HG02852 (cell line): ENCODE measurements around the gene NPIPB8.
"Not testable (repeated sequence)": the region's sequence is repeated elsewhere in the genome, so short reads cannot be mapped to it uniquely, and the experiment has no call there.

Source experiments
- ATAC-seq: cut with Tn5 transposase; IDR thresholded peaks from one replicate; pipeline ENCODE4 v1.9.1; 2021; ENCODE audit warnings: mild to moderate bottlenecking, moderate library complexity; ENCODE audit not compliant: unreplicated experiment

Gene NPIPB8

DNA sequence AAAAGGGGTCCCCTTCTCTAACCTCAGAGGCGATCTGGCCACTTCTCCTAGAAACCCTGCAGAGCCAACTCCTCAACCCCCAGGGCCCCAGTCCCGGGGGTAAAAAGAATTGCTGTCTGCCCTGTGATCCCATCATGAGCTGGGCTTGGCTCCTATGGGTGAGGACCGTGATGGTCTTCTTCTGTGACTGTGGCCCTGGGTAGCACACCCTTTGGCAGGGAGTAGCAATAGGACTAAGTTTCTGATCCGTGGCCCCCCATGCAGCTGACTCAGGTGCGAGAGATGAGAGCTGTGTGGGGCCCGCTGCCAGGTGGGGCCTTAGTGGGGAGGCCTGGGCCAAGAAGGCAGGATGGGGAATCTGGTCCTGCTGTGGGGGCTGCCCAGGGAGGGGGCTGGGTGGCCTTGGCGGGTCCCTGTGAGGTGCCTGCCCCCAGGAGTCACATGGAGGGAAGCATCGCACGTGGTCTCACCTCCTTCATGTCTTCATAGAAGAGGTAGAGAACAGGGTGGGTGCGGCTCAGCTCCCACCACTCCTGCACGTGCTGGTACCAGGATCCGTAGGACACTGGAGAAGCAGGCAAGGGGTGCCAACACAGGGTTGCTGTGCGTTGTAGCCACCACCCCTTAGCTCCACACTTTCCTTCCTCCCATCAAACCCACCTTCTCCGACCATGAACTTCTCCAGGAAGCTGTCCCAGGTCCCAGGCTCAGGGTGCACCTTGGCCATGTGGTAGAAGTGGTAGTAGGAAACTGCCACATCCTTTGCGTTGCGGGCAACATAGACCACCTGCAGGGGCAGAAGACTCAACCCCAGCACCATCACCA lies 31.4 kb upstream of the NPIPB8 start:
- ATAC-seq, result no peak

GRCh38 chr16:28607116-28607623 lies 30.7 kb upstream of the NPIPB8 start:
- no peak for ATAC-seq

- not testable (repeated sequence) for ATAC-seq
Measured at GRCh38 chr16:28607681-28608495, 30.0 kb upstream of the NPIPB8 start.

DNA sequence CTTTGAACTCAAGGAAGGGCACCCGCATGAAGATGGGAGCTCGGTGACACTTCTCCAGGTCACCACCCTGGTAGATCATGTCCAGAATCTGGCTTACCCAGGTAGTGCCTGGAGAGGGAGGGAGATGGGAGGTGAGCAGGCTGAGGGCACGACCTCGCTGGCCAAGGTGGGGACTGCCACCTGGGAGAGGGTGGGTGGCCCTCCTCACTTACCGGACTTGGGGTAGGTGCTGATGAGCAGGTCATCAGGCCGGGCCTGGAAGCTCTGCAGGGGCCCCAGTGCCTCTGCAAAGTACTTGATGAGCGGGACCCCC lies 29.4 kb upstream of the NPIPB8 start:
- ATAC-seq, result not testable (repeated sequence)

DNA sequence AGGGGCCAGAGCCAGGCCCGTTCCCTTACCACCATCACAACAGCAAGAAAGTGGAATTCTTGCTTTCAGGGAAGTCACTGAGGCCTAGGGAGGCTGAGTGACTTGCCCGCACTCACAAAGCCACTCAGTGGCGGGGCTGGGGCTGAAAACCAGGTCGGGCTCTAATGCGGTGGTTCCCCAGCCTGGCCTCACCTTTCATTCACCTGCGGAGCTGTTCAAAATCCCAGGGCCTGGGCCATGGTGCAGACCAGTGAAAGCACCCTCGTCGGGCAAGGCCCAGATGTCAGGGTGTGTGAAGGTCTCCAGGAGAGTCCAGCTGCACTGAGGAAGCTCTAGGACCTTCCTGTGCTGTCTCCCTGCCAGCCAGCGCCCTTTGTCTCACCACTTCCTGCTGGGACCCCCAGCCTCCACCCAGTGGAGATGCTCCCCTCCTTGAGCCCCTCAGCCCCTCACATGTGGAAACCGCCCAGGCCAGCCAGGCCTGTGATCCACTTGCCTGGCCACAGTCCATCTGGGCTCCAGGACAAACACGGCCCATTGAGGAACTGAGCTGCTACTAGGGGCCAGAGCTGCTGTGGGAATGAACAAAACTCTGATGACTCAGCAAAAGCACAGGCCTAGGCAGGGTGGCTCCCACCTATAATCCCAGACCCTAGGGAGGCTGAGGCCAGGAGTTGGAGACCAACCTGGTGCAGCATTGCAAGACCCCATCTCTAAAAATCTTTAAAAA lies 28.8 kb upstream of the NPIPB8 start:
- ATAC-seq, result not testable (repeated sequence)

DNA sequence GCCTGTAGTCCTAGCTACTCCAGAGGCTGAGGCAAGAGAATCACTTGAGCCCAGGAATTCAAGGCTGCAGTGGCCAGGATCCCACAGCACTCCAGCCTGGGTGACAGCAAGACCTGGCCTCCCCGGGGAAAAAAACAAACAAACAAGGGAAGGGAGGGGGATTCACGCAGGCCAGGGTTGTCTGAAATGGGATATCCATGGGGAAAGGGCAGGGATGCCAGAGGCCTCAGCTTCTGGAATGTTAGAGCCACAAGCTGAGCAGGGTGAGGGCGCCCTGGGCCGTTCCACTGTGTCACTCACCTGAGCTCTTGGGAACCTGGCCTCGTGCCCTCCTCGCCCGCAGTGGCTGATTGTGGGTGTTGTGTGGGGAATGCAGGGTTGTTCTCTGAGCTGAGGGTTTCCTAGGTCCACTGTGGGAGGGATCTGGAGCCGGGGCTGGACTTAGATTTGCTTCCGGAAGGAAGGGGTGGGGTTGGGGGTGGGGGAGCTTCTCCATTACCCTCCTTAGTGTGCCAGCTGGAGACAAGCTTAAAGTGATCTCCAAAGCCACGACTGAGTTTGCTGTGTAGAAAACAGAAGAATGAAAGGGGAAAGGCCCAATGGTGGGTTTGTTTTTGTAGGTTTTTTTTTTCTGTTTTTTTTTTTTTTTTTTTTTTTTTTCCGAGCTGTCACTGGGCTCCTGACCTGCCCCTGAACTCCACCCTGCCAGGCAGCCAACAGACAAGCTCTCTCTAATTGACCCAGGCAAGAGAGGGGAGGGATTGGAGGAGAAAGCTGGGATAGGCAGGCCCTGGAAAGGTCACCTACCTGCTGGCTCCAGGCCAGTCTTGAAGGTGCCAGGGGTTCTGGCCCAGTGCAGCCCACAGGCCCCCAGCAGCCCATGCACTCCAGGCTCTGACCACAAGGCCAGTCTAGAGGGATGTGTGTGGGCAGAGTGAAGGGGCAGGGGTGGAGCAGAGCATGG lies 28.0 kb upstream of the NPIPB8 start, which contains the start of gene SULT1A1:
TSS of gene SULT1A1 (minus strand) at position 414 of the 964 bp plus-strand sequence. CDS start 1,189 bp downstream, outside the sequence.
- no peak for ATAC-seq

- no peak for ATAC-seq
Measured at GRCh38 chr16:28610595-28611191, 27.2 kb upstream of the NPIPB8 start.

DNA sequence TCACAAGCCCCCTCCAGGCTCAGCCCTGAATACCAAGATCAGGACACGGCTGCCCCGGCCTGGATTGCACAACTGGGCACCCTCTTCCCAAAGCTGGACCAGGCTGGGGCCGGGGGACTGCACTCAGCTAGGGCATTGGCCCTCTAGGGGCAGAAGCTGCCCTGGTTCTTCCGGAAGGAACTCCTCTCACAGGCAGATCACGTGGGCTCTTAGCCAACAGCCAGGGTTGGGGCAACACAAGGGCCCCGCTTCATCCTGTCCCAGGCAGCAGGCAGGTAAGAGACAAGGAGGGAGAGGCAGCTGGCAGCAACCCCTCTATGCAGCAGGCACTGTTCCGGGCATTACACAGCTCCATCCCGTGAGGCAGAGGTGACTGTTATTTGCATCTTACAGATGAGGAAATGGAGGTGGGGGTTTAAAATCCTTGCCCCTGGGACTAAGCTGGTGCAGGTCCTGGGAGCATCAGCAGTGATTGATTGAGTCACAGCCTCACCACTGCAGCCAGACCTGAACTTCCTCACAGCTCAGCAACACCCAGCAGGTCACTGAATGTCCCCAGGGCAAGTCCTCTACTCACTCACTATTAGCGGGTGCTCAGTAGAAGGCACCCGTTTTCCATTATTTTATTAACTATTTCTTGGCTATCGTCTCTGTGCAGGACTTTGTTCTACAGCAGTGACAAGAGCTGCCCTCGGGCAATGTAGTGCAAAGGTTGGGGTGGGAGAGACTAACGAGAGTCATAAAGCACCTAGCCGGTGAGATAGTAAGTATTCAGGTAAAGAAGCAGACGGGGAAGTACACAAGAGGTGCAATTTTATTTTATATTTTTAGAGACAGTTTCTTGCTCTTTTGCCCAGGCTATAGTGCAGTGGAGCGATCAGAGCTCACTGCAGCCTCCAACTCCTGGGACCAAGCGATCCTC lies 25.2 kb upstream of the NPIPB8 start:
- ATAC-seq, result not testable (repeated sequence)

DNA sequence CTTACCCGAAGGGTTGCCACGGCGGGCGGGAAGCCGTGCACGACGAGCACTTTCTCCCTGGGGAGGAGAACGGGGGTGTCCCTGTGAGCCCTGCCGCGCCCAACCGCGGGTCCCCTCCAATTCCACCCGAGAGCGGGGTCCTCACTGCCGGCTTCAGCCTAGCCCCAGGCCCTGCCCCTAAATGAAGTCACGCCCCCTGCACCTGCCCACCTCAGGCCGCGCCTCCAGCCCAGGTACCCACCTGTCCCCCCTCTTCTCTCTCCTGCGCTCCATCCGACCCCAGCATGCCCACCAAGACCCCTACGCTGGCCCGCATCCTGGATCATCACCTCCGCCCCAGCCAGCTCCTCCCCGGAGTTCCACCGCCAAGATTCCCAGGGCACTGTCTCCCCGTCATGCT lies 24.0 kb upstream of the NPIPB8 start:
- ATAC-seq, result not testable (repeated sequence)

DNA sequence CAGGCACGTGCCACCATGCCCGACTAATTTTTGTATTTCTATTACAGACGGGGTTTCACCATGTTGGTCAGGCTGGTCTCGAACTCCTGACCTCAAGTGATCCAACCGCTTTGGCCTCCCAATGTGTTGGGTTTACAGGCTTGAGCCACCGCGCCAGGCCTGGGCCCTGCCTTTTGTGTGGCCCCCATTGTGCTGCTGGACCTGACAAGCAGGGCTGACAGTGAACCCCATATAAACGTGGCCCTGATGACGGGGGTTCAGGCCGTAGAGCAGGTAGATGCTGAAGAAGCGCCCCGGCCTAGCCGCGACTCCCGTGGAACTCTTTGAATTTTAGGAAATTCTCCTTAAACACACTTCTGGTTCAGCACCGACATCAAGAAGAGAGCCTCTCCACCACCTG lies 23.3 kb upstream of the NPIPB8 start:
- not testable (repeated sequence) for ATAC-seq

- ATAC-seq, result not testable (repeated sequence)
Measured at GRCh38 chr16:28615486-28616223, 22.2 kb upstream of the NPIPB8 start.

DNA sequence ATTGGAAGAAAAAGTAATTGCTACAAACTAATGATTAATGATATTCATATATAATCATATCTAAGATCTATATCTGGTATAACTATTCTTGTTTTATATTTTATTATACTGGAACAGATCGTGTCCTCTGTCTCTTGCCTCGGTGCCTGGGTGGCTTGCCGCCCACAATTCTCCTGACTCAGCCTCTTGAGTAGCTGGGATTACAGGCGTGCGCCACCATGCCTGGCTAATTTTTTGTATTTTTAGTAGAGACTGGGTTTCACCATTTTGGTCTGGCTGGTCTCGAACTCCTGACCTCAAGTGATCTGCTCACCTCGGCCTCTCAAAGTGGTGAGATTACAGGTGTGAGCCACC lies 21.7 kb upstream of the NPIPB8 start:
- ATAC-seq, result not testable (repeated sequence)

DNA sequence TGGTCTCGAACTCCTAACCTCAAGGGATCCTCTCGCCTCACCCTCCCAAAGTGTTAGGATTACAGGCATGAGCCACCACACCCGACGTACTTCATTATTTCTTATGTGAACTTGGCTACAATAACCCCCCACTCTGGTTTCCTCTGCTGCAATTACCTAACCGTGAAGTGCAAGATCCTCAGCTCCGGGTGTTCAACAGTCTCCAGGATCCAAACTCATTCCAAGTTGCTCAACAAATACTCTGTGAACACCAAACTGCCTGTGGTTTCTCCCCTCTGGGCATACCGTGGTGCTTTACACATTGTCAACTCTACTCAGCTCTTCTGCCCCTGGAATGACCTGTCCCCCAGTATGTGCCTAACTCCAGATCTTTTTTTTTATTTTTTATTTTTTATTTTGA lies 21.2 kb upstream of the NPIPB8 start:
- no peak for ATAC-seq

GRCh38 chr16:28617874-28618273 lies 20.0 kb upstream of the NPIPB8 start:
- no peak for ATAC-seq

DNA sequence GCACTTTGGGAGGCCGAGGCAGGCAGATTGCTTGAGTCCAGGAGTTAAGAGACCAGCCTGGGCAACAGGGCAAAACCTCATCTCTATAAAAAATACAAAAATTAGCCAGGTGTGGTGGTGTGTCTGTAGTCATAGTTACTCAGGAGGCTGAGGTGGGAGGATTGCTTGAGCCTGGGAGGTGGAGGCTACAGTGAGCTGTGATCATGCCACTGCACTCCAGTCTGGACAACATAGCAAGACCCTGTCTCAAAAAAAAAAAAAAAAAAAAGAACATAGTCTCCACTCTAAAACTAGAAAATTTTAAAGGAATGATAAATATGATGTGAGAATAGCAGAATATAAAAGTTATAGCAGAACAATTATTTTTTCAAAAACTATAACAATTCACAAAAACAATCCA lies 17.5 kb upstream of the NPIPB8 start:
- ATAC-seq, result not testable (repeated sequence)

GRCh38 chr16:28621481-28622155 lies 16.2 kb upstream of the NPIPB8 start:
- no peak for ATAC-seq

- ATAC-seq, result not testable (repeated sequence)
Measured at GRCh38 chr16:28622532-28623171, 15.2 kb upstream of the NPIPB8 start.
